Lung (tissue), 12 donors: Measurements from ENCODE around the gene THEM4. TPM values are rescaled to one million over a fixed set of nuclear protein-coding genes. Genes with fewer than 3 reads are reported as not detected.
A peak's percentile ranks its signal among the peaks of the same experiment; 100 is the strongest.

Source experiments
- ATAC-seq: fragments of 200-7000 bp; cut with Tn5 transposase; one replicate; pipeline ENCODE4 v1.9.1; 2020; ENCODE audit warnings: moderate number of reproducible peaks; ENCODE audit not compliant: insufficient read depth, low FRiP score
- DNase-seq, 3 donors: peaks; one replicate each; pipeline ENCODE4 v3.0.0-alpha.2; 2013 to 2017
- H3K27ac ChIP-seq, 2 donors: one replicate each; pipeline ENCODE4 v1.5.1; 2013; ENCODE audit warnings: mild to moderate bottlenecking in 2 of 2, moderate library complexity in 2 of 2, control low read depth in 1 of 2, inconsistent platforms in 1 of 2, low read depth in 1 of 2, low read length in 1 of 2
- H3K27me3 ChIP-seq, 3 donors: one replicate each; pipeline ENCODE4 v1.5.1; 2013; ENCODE audit warnings: low read length in 2 of 3; ENCODE audit not compliant: control insufficient read depth in 3 of 3, insufficient read depth in 3 of 3
- H3K36me3 ChIP-seq, 4 donors: one replicate each; pipeline ENCODE4 v1.5.1; 2013; ENCODE audit warnings: low read length in 4 of 4, mild to moderate bottlenecking in 1 of 4, moderate library complexity in 1 of 4; ENCODE audit not compliant: control insufficient read depth in 4 of 4, insufficient read depth in 4 of 4
- H3K4me1 ChIP-seq, 5 donors: one replicate each; pipeline ENCODE4 v1.5.1; 2013; ENCODE audit warnings: low read length in 5 of 5, mild to moderate bottlenecking in 2 of 5, moderate library complexity in 1 of 5; ENCODE audit not compliant: control insufficient read depth in 5 of 5, insufficient read depth in 5 of 5
- H3K4me3 ChIP-seq: one replicate; pipeline ENCODE4 v1.5.1; 2013; ENCODE audit warnings: mild to moderate bottlenecking, control low read depth, moderate library complexity
- H3K9ac ChIP-seq, 2 donors: one replicate each; pipeline ENCODE4 v1.5.1; 2013; ENCODE audit warnings: low read length in 2 of 2, control low read depth in 1 of 2; ENCODE audit not compliant: insufficient read depth in 1 of 2
- H3K9me3 ChIP-seq, 4 donors: one replicate each; pipeline ENCODE4 v1.5.1; 2013; ENCODE audit warnings: low read length in 3 of 4, mild to moderate bottlenecking in 1 of 4, moderate library complexity in 1 of 4; ENCODE audit not compliant: control insufficient read depth in 4 of 4, insufficient read depth in 3 of 4
- WGBS, 2 donors: extraction: QIAGEN DNeasy Blood & Tissue Kit; methylation state at CpG; one replicate each; pipeline ENCODE4 v1.1.7; 2013; 5-methylcytosine and 5-hydroxymethylcytosine counted together
- polyA plus RNA-seq, 2 donors: library from polyadenylated mRNA; stranded (reverse); fragments of 200-250 nt; gene quantifications; one replicate each; pipeline ENCODE4 v1.2.1, GENCODE V29; 2013
- total RNA-seq, 2 donors: library from RNA; depleted of rRNA in 1 of 2; stranded (reverse); fragments of >200 nt in 1 of 2; gene quantifications; one replicate each; pipeline ENCODE4 v1.2.1, GENCODE V29; 2014 to 2021
- TF ChIP-seq, protein P1 (sequence below): IDR thresholded peaks from 2 replicates; pipeline ENCODE4 v1.5.1; 2012; ENCODE audit warnings: mild to moderate bottlenecking; ENCODE audit errors: control extremely low read depth, extremely low read depth
- donor health status: control.
- donor health status: control.
- donor health status: Bipolar disorder and iron deficiency.
- donor health status: healthy.
- donor health status: DM: yes; HTN: yes; CAD: no.

THEM4 gene
- total and polyA plus RNA-seq, 4 donors = 10.3 to 15.7 (median 13.6) TPM

DNA sequence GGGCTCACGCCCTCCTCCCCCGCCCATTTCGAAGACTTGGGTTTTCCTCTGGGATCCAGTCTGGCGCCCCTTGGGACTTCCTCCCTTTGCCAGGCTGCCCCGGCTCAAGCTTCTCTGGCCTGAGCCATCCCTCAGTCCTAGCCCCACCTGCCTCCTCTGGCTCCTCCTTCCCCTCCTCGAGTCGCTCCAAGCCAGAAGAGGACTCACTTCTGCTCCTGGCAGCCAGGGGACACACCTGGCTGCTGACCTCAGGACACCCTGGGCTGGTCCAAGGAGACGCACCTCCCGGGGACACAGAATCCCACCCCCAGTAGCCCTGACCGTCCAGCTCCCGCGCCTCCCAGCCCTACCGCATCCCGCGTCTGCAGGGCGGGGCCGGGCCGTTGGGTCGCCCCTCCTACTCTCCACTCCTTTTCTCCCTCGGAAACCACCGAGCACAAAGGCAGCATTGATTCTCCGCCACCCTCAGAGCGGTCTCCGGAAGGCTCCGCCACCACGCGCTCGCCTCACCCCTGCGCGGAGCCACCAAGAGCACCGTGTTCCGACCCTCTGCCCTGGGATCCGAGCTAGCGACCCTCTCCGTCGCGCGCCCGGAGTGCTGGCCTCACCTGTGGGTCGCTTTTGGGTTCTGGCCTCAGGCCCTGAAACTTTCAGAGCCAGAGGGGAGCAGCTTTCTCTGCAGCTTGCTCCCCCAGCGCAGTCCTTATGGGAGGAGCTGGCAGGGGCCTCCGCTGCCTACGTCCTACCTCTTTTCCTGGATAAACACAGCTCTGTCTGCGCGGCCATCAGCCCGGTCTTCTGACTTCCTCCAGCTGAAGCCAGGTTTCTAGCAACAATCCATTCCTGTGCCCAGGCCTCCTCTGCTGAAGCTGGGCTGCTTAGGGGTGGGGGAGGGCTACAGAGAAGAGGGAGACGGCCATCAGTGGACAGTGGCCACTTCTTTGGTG, 69.6 kb downstream of the THEM4 start, which contains the start of gene C2CD4D:
C2CD4D (minus strand) TSS at position 364 of the 947 bp plus-strand sequence. CDS start 831 bp downstream, outside the sequence.
- H3K27ac ChIP-seq = peak within 1 kb of the TSS in 1 of 2 donors; percentile 49
- H3K9ac ChIP-seq = peak within 1 kb of the TSS in 1 of 2 donors; percentile 39
- peaks cover 0 to 38% (median 35%) of the 10 kb centered on the region in 3 donors for H3K27me3 ChIP-seq
- H3K4me3 ChIP-seq = peak within 1 kb of the TSS; percentile 9
- H3K4me1 ChIP-seq = peaks cover 0 to 20% (median 7%) of the 10 kb centered on the region in 5 donors
- H3K36me3 ChIP-seq = no peaks in the 10 kb centered on the region
- no peaks in the 10 kb centered on the region for H3K9me3 ChIP-seq
- TF ChIP-seq, protein P1, sequence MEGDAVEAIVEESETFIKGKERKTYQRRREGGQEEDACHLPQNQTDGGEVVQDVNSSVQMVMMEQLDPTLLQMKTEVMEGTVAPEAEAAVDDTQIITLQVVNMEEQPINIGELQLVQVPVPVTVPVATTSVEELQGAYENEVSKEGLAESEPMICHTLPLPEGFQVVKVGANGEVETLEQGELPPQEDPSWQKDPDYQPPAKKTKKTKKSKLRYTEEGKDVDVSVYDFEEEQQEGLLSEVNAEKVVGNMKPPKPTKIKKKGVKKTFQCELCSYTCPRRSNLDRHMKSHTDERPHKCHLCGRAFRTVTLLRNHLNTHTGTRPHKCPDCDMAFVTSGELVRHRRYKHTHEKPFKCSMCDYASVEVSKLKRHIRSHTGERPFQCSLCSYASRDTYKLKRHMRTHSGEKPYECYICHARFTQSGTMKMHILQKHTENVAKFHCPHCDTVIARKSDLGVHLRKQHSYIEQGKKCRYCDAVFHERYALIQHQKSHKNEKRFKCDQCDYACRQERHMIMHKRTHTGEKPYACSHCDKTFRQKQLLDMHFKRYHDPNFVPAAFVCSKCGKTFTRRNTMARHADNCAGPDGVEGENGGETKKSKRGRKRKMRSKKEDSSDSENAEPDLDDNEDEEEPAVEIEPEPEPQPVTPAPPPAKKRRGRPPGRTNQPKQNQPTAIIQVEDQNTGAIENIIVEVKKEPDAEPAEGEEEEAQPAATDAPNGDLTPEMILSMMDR = no peak
- WGBS, 2 donors = 6 to 7% methylated on average over 46 to 47 of the region's 47 CpGs
- DNase-seq (peak; percentile 59 to 85 (median 78)), ATAC-seq (peak; percentile 52)

DNA sequence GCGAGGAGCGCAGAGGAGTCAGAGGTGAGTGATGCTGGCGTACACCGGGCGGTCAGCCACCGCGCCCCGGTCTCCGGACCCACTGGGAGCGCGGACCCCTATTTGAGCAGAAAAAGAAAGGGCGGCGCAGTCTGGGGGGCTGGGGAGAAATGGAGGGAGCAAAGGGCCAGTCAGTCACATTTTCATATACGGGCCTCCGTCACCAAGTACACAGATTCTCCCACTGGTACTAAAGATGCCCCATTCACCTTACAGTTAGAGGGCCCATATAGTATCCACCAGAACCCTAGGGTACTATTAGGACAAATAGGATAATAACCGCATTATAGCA, 70.3 kb downstream of the THEM4 start:
- Histone ChIP-seq H3K4me1 (peaks cover 0 to 20% (median 7%) of the 10 kb centered on the region in 5 donors), H3K36me3 (no peaks in the 10 kb centered on the region), H3K27ac (no peak overlapping the region), H3K27me3 (peaks cover 0 to 38% (median 35%) of the 10 kb centered on the region in 3 donors), H3K9me3 (no peaks in the 10 kb centered on the region), H3K4me3 (no peak overlapping the region), H3K9ac (no peak overlapping the region)
- ATAC-seq (no peak), DNase-seq (no peak)
- TF ChIP-seq, protein P1 = no peak
- WGBS, 2 donors = 23 to 51% methylated on average over 16 of the region's 16 CpGs

DNA sequence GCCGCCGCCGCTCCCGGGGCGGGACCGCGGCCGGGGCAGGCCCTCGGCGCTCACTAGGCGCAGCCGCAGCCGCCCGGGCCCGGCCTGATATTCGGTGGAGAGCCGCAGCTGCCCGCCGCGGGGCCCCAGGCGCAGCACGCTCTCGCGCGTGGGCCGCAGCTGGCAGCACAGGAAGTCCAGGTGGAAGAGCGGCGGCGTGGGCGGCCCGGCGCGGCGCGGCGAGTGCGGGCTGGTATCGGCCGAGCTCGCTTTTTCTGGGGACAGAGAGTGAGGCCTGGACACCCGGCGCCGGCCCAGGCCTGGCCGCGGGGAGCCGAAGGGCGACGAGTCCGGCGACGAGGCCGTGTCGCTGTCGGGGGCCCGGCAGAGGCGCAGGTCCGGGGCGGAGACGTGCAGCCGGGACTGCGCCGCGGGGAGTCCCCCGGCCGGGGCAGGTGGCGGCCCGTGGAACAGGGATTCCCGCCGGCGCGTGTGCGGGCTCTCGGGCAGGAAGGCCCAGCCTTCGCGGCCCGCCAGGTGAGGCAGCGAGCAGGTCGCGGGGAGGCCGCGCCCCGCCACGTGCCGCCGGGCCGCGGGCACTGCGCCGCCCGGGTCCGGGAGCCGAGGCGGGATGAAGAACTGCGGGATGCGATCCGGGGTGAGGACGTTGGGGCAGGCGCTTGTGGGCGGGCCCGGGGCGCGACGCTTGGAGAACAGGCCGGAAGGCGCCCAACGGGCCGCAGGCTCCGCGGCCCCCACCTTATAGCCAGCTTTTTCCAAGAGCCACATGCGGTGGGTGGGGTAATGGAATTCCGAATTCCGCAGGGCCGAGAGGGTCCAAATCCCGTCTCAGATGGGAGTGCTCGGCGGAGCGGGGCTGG, 70.9 kb downstream of the THEM4 start:
- peak in 1 of 3 donors; percentile 26 for DNase-seq

More for the DNA sequence above, 70.9 kb downstream of the THEM4 start:
- Histone ChIP-seq H3K36me3 (no peaks in the 10 kb centered on the region), H3K27ac (peak overlapping the region in 1 of 2 donors; percentile 4), H3K27me3 (peaks cover 0 to 38% (median 35%) of the 10 kb centered on the region in 3 donors), H3K9ac (no peak overlapping the region), H3K4me1 (peaks cover 0 to 20% (median 7%) of the 10 kb centered on the region in 5 donors), H3K4me3 (no peak overlapping the region), H3K9me3 (no peaks in the 10 kb centered on the region)
- no peak for ATAC-seq
- 5 to 15% methylated on average over 67 to 117 of the region's 117 CpGs for whole genome bisulfite sequencing, 2 donors
- TF ChIP-seq, protein P1 = no peak
